HepG2 (cell line): ENCODE data around the gene NTMT1. TPM values are rescaled to one million over a fixed set of nuclear protein-coding genes. Genes with fewer than 3 reads are reported as not detected.

Experiments used
- AFF4 ChIP-seq: sonication (generic); formaldehyde crosslinking; IDR thresholded peaks from 2 replicates; pipeline ENCODE4 v1.4.0; 2020; ENCODE audit warnings: missing genetic modification reagents
- ATF1 ChIP-seq: IDR thresholded peaks from 2 replicates; pipeline ENCODE4 v1.6.1; 2016; ENCODE audit warnings: mild to moderate bottlenecking, control low read depth
- DMTF1 ChIP-seq: sonication (generic); formaldehyde crosslinking; IDR thresholded peaks from 2 replicates; pipeline ENCODE4 v1.4.0; 2020; ENCODE audit warnings: mild to moderate bottlenecking, missing genetic modification reagents
- HOXA9 ChIP-seq: sonication (generic); formaldehyde crosslinking; IDR thresholded peaks from 2 replicates; pipeline ENCODE4 v1.8.1; 2022; ENCODE audit warnings: missing genetic modification reagents, mild to moderate bottlenecking, moderate library complexity, borderline replicate concordance
- IRX3 ChIP-seq: sonication (generic); formaldehyde crosslinking; IDR thresholded peaks from 2 replicates; pipeline ENCODE4 v1.8.1; 2023; ENCODE audit warnings: mild to moderate bottlenecking, low read depth, missing genetic modification reagents, borderline replicate concordance
- MEF2D ChIP-seq: sonication (generic); formaldehyde crosslinking; IDR thresholded peaks from 2 replicates; pipeline ENCODE4 v1.5.1; 2020; ENCODE audit warnings: mild to moderate bottlenecking, missing genetic modification reagents
- POGZ ChIP-seq: sonication (generic); formaldehyde crosslinking; IDR thresholded peaks from 2 replicates; pipeline ENCODE4 v1.4.0; 2020; ENCODE audit warnings: mild to moderate bottlenecking, missing genetic modification reagents
- REL ChIP-seq: sonication (generic); formaldehyde crosslinking; conservative IDR thresholded peaks from 2 replicates; pipeline ENCODE4 v1.8.0; 2022; ENCODE audit warnings: mild to moderate bottlenecking, missing genetic modification reagents, moderate library complexity
- SP4 ChIP-seq: sonication (generic); formaldehyde crosslinking; IDR thresholded peaks from 2 replicates; pipeline ENCODE4 v1.8.1; 2023; ENCODE audit warnings: mild to moderate bottlenecking, missing genetic modification reagents
- TBX2 ChIP-seq: sonication (generic); formaldehyde crosslinking; IDR thresholded peaks from 2 replicates; pipeline ENCODE4 v1.5.0; 2020; ENCODE audit warnings: missing genetic modification reagents, mild to moderate bottlenecking, borderline replicate concordance
- U2AF1 ChIP-seq: fragments of 200-400 bp; formaldehyde crosslinking; optimal IDR thresholded peaks from 2 replicates; pipeline ENCODE3; 2017; ENCODE audit warnings: mild to moderate bottlenecking, low read depth, low read length
- ZFP36L1 ChIP-seq: sonication (generic); formaldehyde crosslinking; IDR thresholded peaks from 2 replicates; pipeline ENCODE4 v1.8.0; 2022; ENCODE audit warnings: mild to moderate bottlenecking, missing genetic modification reagents, moderate library complexity
- ZNF432 ChIP-seq: sonication (generic); formaldehyde crosslinking; IDR thresholded peaks from 2 replicates; pipeline ENCODE4 v1.5.0; 2020; ENCODE audit warnings: missing genetic modification reagents, mild to moderate bottlenecking, borderline replicate concordance
- ZSCAN30 ChIP-seq: sonication (generic); formaldehyde crosslinking; IDR thresholded peaks from 2 replicates; pipeline ENCODE4 v1.5.0; 2020; ENCODE audit warnings: mild to moderate bottlenecking, missing genetic modification reagents
- polyA plus RNA-seq, 8 experiments: library from polyadenylated mRNA; depleted of rRNA in 3 of 8; stranded (reverse) in 7 of 8; unstranded in 1 of 8; fragments of >200 nt; fragmentation: Illumina TruSeq in 4 of 8; extraction: Trizol in 4 of 8; gene quantifications; 2 replicates each; pipeline versions ENCODE4 v1.2.1 to v1.2.3, GENCODE V29; 2011 to 2016; ENCODE audit warnings: low read depth in 4 of 8, missing spikeins in 1 of 8, mixed read lengths in 1 of 8; ENCODE audit not compliant: insufficient read depth in 1 of 8
- total RNA-seq, 5 experiments: library from RNA; depleted of rRNA; stranded (reverse); fragments of >200 nt; fragmentation: Illumina TruSeq; extraction: Trizol; gene quantifications; 2 replicates each; pipeline ENCODE4 v1.2.3, GENCODE V29; 2016; ENCODE audit warnings: low read depth in 1 of 5
- TF ChIP-seq, protein P1 (sequence below): sonication (generic); formaldehyde crosslinking; IDR thresholded peaks from 2 replicates; pipeline ENCODE4 v1.4.0; 2020; ENCODE audit warnings: mild to moderate bottlenecking, missing genetic modification reagents
- TF ChIP-seq, protein P2 (sequence below): sonication (generic); formaldehyde crosslinking; conservative IDR thresholded peaks from 2 replicates; pipeline ENCODE4 v1.4.0; 2020; ENCODE audit warnings: missing genetic modification reagents

The NTMT1 gene
- total and polyA plus RNA-seq, 2 of the 13 experiments (the other 11 are each of a cell fraction or from before 2014, with no cell fraction given) = 49.1 to 53.8 TPM

DNA sequence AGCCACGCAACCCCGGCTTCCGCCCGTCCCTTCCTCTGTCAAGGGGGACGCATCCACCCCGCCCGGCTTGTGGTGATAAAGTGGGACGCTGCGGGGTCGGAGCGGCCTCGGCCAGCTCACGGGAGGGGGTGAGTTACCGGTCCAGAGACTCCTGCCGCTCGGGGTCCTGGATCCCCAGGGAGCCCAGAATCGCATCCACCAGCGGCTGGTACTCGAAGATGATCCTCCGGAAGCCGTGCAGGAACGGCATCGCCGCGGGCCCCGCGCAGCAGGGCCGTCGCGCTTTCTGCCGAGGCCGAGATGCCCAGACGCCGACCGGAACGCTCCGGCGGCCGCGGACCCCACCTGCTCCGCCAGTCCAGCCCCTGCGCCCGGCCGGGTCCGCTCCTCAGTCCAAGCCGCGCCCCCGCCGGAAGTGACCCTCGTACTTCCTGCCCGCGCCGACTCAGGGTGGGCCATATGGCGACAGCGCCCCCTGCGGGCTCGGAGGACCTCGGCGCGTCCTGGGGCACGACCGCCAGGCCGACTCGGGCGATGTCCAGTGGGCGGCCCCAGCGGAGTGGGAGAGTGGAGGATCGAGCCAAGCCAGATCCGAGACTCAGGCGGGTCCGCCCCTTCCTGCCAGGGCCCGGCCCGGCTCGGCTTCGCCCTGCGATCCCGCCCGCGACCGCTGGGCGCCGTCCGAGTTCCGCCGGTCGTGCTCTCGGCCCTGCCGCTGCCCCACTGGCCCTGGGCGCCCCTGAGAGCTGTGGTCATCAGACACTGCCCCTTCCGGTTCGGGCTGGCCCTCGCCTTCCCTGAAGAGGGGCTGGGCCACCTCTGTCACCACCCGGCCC, 16.0 kb downstream of the NTMT1 start, which contains the start of gene ASB6 (continued):
- TF ChIP-seq, protein P1, sequence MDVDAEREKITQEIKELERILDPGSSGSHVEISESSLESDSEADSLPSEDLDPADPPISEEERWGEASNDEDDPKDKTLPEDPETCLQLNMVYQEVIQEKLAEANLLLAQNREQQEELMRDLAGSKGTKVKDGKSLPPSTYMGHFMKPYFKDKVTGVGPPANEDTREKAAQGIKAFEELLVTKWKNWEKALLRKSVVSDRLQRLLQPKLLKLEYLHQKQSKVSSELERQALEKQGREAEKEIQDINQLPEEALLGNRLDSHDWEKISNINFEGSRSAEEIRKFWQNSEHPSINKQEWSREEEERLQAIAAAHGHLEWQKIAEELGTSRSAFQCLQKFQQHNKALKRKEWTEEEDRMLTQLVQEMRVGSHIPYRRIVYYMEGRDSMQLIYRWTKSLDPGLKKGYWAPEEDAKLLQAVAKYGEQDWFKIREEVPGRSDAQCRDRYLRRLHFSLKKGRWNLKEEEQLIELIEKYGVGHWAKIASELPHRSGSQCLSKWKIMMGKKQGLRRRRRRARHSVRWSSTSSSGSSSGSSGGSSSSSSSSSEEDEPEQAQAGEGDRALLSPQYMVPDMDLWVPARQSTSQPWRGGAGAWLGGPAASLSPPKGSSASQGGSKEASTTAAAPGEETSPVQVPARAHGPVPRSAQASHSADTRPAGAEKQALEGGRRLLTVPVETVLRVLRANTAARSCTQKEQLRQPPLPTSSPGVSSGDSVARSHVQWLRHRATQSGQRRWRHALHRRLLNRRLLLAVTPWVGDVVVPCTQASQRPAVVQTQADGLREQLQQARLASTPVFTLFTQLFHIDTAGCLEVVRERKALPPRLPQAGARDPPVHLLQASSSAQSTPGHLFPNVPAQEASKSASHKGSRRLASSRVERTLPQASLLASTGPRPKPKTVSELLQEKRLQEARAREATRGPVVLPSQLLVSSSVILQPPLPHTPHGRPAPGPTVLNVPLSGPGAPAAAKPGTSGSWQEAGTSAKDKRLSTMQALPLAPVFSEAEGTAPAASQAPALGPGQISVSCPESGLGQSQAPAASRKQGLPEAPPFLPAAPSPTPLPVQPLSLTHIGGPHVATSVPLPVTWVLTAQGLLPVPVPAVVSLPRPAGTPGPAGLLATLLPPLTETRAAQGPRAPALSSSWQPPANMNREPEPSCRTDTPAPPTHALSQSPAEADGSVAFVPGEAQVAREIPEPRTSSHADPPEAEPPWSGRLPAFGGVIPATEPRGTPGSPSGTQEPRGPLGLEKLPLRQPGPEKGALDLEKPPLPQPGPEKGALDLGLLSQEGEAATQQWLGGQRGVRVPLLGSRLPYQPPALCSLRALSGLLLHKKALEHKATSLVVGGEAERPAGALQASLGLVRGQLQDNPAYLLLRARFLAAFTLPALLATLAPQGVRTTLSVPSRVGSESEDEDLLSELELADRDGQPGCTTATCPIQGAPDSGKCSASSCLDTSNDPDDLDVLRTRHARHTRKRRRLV (CRISPR knock-in tag) = no peak
- peak; percentile 80; the same call in 1 of the 2 replicates for TF ChIP-seq ZFP36L1 (CRISPR knock-in tag)
- no peak; the same call in 1 of the 2 replicates for TF ChIP-seq HOXA9
- no peak for TF ChIP-seq ATF1 (CRISPR knock-in tag)
- TF ChIP-seq TBX2 (CRISPR knock-in tag) = peak; percentile 91
- TF ChIP-seq IRX3 (CRISPR knock-in tag) = no peak
- TF ChIP-seq POGZ (CRISPR knock-in tag) = peak; percentile 96
- TF ChIP-seq DMTF1 (CRISPR knock-in tag) = peak; percentile 49; the same call in 1 of the 2 replicates
- TF ChIP-seq REL (CRISPR knock-in tag) = peak; percentile 75
- TF ChIP-seq SP4 (CRISPR knock-in tag) = peak; percentile 90
- TF ChIP-seq, protein P2, sequence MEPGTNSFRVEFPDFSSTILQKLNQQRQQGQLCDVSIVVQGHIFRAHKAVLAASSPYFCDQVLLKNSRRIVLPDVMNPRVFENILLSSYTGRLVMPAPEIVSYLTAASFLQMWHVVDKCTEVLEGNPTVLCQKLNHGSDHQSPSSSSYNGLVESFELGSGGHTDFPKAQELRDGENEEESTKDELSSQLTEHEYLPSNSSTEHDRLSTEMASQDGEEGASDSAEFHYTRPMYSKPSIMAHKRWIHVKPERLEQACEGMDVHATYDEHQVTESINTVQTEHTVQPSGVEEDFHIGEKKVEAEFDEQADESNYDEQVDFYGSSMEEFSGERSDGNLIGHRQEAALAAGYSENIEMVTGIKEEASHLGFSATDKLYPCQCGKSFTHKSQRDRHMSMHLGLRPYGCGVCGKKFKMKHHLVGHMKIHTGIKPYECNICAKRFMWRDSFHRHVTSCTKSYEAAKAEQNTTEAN (CRISPR knock-in tag) = peak; percentile 65; the same call in 1 of the 2 replicates
- TF ChIP-seq ZNF432 (CRISPR knock-in tag) = no peak
- no peak for TF ChIP-seq U2AF1
- peak; percentile 63; the same call in 1 of the 2 replicates for TF ChIP-seq MEF2D (CRISPR knock-in tag)
- TF ChIP-seq AFF4 = no peak
- no peak for TF ChIP-seq ZSCAN30
